Osteocyte (in vitro differentiated cells): ENCODE data around the gene NUP210L. TPM values are rescaled to one million over a fixed set of nuclear protein-coding genes. Genes with fewer than 3 reads are reported as not detected.
"Not testable (repeated sequence)": the region's sequence is repeated elsewhere in the genome, so short reads cannot be mapped to it uniquely, and the experiment has no call there.

Experiments used
- DNase-seq: peaks from one replicate; pipeline ENCODE4 v3.0.0; 2021; ENCODE audit warnings: mixed read lengths; ENCODE audit not compliant: unreplicated experiment; ENCODE audit errors: extremely low spot score
- H3K27ac Mint-ChIP-seq: one replicate; pipeline ENCODE4 v1.8.0; 2021; ENCODE audit warnings: mild to moderate bottlenecking, mixed read lengths; ENCODE audit not compliant: unreplicated experiment
- H3K27me3 Mint-ChIP-seq: one replicate; pipeline ENCODE4 v1.8.0; 2021; ENCODE audit warnings: mixed read lengths; ENCODE audit not compliant: unreplicated experiment
- H3K36me3 Mint-ChIP-seq: one replicate; pipeline ENCODE4 v1.8.0; 2021; ENCODE audit warnings: mixed read lengths; ENCODE audit not compliant: unreplicated experiment
- H3K4me1 Mint-ChIP-seq: one replicate; pipeline ENCODE4 v1.8.0; 2021; ENCODE audit warnings: mixed read lengths; ENCODE audit not compliant: unreplicated experiment
- H3K4me3 Mint-ChIP-seq: one replicate; pipeline ENCODE4 v1.8.0; 2021; ENCODE audit warnings: mild to moderate bottlenecking, moderate library complexity, mixed read lengths; ENCODE audit not compliant: unreplicated experiment
- H3K9me3 Mint-ChIP-seq: one replicate; pipeline ENCODE4 v1.8.0; 2021; ENCODE audit warnings: mixed read lengths; ENCODE audit not compliant: unreplicated experiment
- CTCF ChIP-seq: fragments of 200-600 bp; sonication (generic); IDR thresholded peaks from 2 replicates; pipeline ENCODE4 v1.5.0; 2021; ENCODE audit warnings: antibody characterized with exemption, mild to moderate bottlenecking, moderate library complexity
- total RNA-seq: library from RNA; stranded (reverse); gene quantifications from 2 replicates; pipeline ENCODE4 v1.2.1, GENCODE V29; 2021

Gene NUP210L
- total RNA-seq, 1 donor from 2014 or later: not detected

- DNase-seq: no peak
- Mint-ChIP-seq H3K4me3 (peak overlapping the region; percentile 99), H3K36me3 (peaks cover 9% of the 10 kb centered on the region), H3K9me3 (no peaks in the 10 kb centered on the region), H3K4me1 (peaks cover 35% of the 10 kb centered on the region), H3K27me3 (no peaks in the 10 kb centered on the region), H3K27ac (peak overlapping the region; percentile 98)
- TF ChIP-seq CTCF: no peak
Measured at GRCh38 chr1:153985341-153985912, 169.4 kb downstream of the NUP210L start.

- peak overlapping the region; percentile 99 for H3K4me3 Mint-ChIP-seq
- peaks cover 9% of the 10 kb centered on the region for H3K36me3 Mint-ChIP-seq
- no peak for TF ChIP-seq CTCF
- peaks cover 34% of the 10 kb centered on the region for H3K4me1 Mint-ChIP-seq
- no peaks in the 10 kb centered on the region for H3K27me3 Mint-ChIP-seq
- no peaks in the 10 kb centered on the region for H3K9me3 Mint-ChIP-seq
- DNase-seq: no peak
- H3K27ac Mint-ChIP-seq: peak overlapping the region; percentile 48
Measured at GRCh38 chr1:153984123-153984894, 170.6 kb downstream of the NUP210L start.

- not testable (repeated sequence) for DNase-seq, H3K36me3 Mint-ChIP-seq, H3K27me3 Mint-ChIP-seq, H3K27ac Mint-ChIP-seq, H3K4me3 Mint-ChIP-seq, H3K9me3 Mint-ChIP-seq
- H3K4me1 Mint-ChIP-seq: peaks cover 42% of the 10 kb centered on the region
Measured at GRCh38 chr1:153981735-153982134, 173.1 kb downstream of the NUP210L start.

- not testable (repeated sequence) for H3K4me3 Mint-ChIP-seq, H3K27ac Mint-ChIP-seq, H3K9me3 Mint-ChIP-seq, H3K27me3 Mint-ChIP-seq, DNase-seq
- H3K4me1 Mint-ChIP-seq: peaks cover 35% of the 10 kb centered on the region
- peaks cover 22% of the 10 kb centered on the region for H3K36me3 Mint-ChIP-seq
Measured at GRCh38 chr1:153979091-153979490, 175.8 kb downstream of the NUP210L start.

GRCh38 chr1:153978274-153978909 is 176.5 kb downstream of the NUP210L start:
- Mint-ChIP-seq H3K27ac (peak overlapping the region; percentile 96), H3K27me3 (no peaks in the 10 kb centered on the region), H3K9me3 (no peaks in the 10 kb centered on the region), H3K4me1 (peaks cover 34% of the 10 kb centered on the region), H3K4me3 (peak overlapping the region; percentile 98), H3K36me3 (peaks cover 24% of the 10 kb centered on the region)
- TF ChIP-seq CTCF: no peak
- no peak for DNase-seq
